Effector memory CD8-positive, alpha-beta T cell (primary cell): ENCODE data around the gene RBP7.
"Not testable (repeated sequence)": the region's sequence is repeated elsewhere in the genome, so short reads cannot be mapped to it uniquely, and the experiment has no call there.

Experiments used
- ATAC-seq: fragments of 150-1000 bp; cut with Tn5 transposase; replicated peaks from 2 replicates; pipeline ENCODE4 v1.10.0; 2021; ENCODE audit warnings: mild to moderate bottlenecking, moderate library complexity
- DNase-seq, 3 experiments: peaks; one replicate each; pipeline ENCODE4 v3.0.0; 2021
- H3K27ac Mint-ChIP-seq, 2 donors: one replicate each; pipeline ENCODE4 v1.8.0; 2022; ENCODE audit warnings: mild to moderate bottlenecking in 2 of 2, mixed read lengths in 2 of 2, moderate library complexity in 2 of 2
- H3K27me3 Mint-ChIP-seq, 2 donors: one replicate each; pipeline ENCODE4 v1.8.0; 2022; ENCODE audit warnings: mixed read lengths in 2 of 2
- H3K36me3 Mint-ChIP-seq: one replicate; pipeline ENCODE4 v1.8.0; 2022; ENCODE audit warnings: mild to moderate bottlenecking, moderate library complexity, mixed read lengths; ENCODE audit not compliant: insufficient read depth
- H3K4me1 Mint-ChIP-seq, 2 donors: one replicate each; pipeline ENCODE4 v1.8.0; 2022; ENCODE audit warnings: low read depth in 2 of 2, mixed read lengths in 2 of 2
- H3K4me3 Mint-ChIP-seq, 2 donors: one replicate each; pipeline ENCODE4 v1.8.0; 2022; ENCODE audit warnings: mild to moderate bottlenecking in 2 of 2, mixed read lengths in 2 of 2, moderate library complexity in 2 of 2
- H3K9me3 Mint-ChIP-seq, 2 donors: one replicate each; pipeline ENCODE4 v1.8.0; 2022; ENCODE audit warnings: mixed read lengths in 2 of 2

The RBP7 gene

DNA sequence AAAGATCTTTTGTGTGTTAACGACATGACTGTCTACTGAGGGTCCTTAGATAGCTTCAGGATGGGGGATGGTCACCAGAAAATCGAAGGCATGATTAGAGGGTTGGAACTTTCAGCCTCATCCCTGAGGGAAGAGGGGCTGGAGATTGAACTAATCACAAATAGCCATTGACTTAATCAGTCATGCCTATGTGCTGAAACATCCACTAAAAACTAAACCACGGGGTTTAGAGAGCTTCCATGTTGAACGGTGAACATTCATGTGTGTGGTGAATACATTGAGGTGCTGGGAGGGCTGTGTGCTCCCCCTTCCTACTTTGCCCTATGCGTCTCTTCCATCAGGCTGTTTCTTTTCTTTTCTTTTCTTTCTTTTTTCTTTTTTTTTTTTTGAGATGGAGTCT lies 17.0 kb downstream of the RBP7 start:
- no peaks in the 10 kb centered on the region for H3K9me3 Mint-ChIP-seq
- H3K27me3 Mint-ChIP-seq = peaks cover 0 to 5% of the 10 kb centered on the region in 2 donors
- no peak overlapping the region for H3K27ac Mint-ChIP-seq
- no peaks in the 10 kb centered on the region for H3K4me1 Mint-ChIP-seq
- H3K4me3 Mint-ChIP-seq = no peak overlapping the region
- ATAC-seq (no peak), DNase-seq (no peak)
- H3K36me3 Mint-ChIP-seq = no peaks in the 10 kb centered on the region

DNA sequence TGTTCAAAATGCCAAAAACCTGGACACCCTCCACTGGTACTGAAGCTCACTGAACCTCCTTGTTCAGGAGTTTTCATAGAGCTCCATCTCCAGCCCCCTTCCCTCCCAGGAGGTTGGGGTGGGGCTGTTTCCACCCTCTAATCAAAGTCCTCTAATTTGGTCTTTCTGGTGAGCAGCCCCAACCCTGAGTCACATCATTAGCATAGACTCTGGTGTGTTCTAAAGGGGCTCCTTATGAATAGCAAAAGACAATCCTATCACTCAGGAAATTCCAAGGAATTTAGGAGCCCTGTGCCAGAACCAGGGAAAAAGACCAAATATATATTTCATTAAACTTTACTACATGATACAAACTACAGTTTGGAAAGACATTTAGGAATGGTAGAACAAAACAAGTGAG lies 22.5 kb downstream of the RBP7 start:
- no peak overlapping the region for H3K4me3 Mint-ChIP-seq
- no peaks in the 10 kb centered on the region for H3K27me3 Mint-ChIP-seq
- no peaks in the 10 kb centered on the region for H3K9me3 Mint-ChIP-seq
- H3K36me3 Mint-ChIP-seq = no peaks in the 10 kb centered on the region
- no peak for DNase-seq
- no peak for ATAC-seq
- no peaks in the 10 kb centered on the region for H3K4me1 Mint-ChIP-seq
- H3K27ac Mint-ChIP-seq = no peak overlapping the region

DNA sequence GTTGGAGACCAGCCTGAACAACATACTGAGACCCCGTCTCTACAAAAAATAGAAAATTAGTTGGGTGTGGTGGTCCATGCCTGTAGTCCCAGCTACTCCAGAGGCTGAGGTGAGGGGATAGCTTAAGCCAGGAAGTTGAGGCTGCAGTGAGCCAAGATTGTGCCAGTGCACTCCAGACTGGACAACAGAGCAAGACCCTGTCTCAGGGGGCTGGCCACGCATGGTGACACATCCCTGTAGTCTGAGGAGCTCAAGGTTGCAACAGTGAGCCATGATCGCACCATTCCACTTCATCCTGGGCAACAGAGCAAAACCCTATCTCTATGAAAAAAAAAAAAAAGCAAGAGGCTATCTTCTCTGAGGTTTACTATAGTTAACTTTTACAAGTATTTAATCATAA lies 23.1 kb downstream of the RBP7 start:
- no peaks in the 10 kb centered on the region for H3K36me3 Mint-ChIP-seq

DNA sequence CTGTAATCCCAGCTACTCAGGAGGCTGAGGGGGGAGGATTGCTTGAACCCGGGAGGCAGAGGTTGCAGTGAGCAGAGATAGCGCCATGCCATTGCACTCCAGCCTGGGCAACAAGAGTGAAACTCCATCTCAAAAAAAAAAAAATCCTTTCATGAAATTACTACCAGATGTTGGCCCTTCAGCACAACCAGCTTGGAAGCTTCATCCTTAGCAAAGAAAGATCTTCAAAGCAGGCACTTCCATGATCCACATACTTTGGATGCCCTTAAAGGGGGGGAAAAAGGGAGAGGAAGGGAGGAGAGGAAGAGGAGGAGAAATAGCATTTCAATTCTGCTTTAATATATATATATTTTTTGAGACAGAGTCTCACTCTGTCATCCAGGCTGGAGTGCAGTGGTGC lies 23.6 kb downstream of the RBP7 start:
- not testable (repeated sequence) for H3K27ac Mint-ChIP-seq, H3K4me3 Mint-ChIP-seq, H3K36me3 Mint-ChIP-seq, H3K27me3 Mint-ChIP-seq, H3K9me3 Mint-ChIP-seq, ATAC-seq, H3K4me1 Mint-ChIP-seq, DNase-seq

More for the DNA sequence above, 23.1 kb downstream of the RBP7 start:
- Mint-ChIP-seq H3K27ac (no peak overlapping the region), H3K4me3 (no peak overlapping the region), H3K4me1 (no peaks in the 10 kb centered on the region), H3K27me3 (no peaks in the 10 kb centered on the region), H3K9me3 (no peaks in the 10 kb centered on the region)
- ATAC-seq (no peak), DNase-seq (no peak)

DNA sequence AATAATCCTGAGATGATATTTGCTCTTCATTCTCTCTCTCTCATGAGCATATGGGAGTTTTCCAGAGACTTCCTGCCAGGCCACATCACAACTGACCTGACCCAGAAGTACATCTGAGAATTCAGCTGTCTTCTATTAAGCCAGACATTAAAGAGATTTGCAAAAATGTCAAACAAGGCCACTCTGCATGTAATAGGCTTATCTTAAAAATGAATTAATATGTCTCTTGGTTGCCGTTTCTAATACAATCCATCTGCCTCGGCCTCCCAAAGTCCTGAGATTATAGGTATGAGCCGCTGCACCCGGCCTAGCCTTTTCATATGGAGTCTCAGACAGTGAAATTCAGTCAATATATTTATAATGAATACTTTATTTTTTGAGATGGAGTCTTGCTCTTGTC lies 25.0 kb downstream of the RBP7 start:
- not testable (repeated sequence) for H3K9me3 Mint-ChIP-seq, ATAC-seq, H3K36me3 Mint-ChIP-seq, H3K4me1 Mint-ChIP-seq, H3K27me3 Mint-ChIP-seq, DNase-seq, H3K4me3 Mint-ChIP-seq, H3K27ac Mint-ChIP-seq

DNA sequence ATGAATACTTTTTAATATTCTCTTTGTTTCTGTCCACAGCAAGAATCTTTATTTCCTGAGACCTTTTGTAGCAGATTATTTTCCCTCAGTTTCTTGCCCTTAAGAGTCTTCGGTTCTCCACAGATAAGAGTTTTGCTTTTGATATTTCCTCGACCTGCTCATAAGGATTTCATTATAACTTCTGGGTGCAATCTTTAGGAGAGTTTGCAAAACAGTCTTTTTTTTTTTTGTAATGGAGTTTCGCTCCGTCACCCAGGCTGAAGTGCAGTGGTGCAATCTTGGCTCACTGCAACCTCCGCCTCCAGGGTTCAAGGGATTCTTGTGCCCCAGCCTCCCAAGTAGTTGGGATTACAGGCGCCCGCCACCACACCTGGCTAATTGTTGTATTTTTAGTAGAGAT lies 25.6 kb downstream of the RBP7 start:
- Mint-ChIP-seq H3K4me3 (no peak overlapping the region), H3K27me3 (no peaks in the 10 kb centered on the region), H3K27ac (no peak overlapping the region), H3K9me3 (no peaks in the 10 kb centered on the region), H3K36me3 (no peaks in the 10 kb centered on the region), H3K4me1 (no peaks in the 10 kb centered on the region)
- ATAC-seq = no peak
- DNase-seq = no peak

DNA sequence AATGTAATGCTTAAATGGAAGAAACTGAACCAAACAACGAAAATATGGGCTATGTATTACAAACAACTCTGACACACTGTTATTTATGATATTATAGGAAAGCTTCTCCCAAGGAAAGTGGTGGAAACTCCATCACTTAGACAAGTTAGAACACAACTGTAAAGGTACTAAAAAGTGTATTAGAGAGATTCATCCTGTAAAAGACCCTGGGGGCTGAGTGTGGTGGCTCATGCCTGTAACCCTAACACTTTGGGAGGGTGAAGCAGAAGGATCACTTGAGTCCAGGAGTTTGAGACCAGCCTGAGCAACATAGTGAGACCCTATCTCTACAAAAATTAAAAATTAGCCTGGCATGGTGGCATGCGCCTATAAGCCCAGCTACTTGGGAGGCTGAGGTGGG lies 28.3 kb downstream of the RBP7 start:
- DNase-seq (no peak), ATAC-seq (no peak)
- no peak overlapping the region for H3K4me3 Mint-ChIP-seq
- no peaks in the 10 kb centered on the region for H3K27me3 Mint-ChIP-seq
- no peak overlapping the region for H3K27ac Mint-ChIP-seq
- H3K36me3 Mint-ChIP-seq = no peaks in the 10 kb centered on the region
- no peaks in the 10 kb centered on the region for H3K4me1 Mint-ChIP-seq
- H3K9me3 Mint-ChIP-seq = no peaks in the 10 kb centered on the region

DNA sequence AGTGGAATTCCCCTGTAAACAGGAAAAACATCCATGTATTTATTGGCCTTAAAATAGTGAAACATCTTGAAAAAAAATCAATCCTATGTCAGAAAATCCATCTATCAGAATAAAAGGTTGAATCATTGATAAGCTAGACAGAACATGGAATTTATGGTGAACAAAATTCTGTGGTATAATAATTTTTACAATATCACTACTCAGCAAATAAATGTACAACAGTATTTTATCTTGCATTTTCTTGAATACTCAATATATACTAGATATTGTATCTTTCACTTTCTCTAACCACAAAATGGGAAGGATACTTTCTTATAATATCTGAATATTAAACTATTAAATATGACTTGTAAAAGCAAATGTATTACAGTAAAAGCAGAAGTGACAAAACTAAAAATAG lies 30.0 kb downstream of the RBP7 start:
- Mint-ChIP-seq H3K36me3 (no peaks in the 10 kb centered on the region), H3K9me3 (no peaks in the 10 kb centered on the region), H3K4me1 (peaks cover 0 to under 1% of the 10 kb centered on the region in 2 donors), H3K27ac (no peak overlapping the region), H3K27me3 (no peaks in the 10 kb centered on the region), H3K4me3 (no peak overlapping the region)
- DNase-seq = no peak
- no peak for ATAC-seq

DNA sequence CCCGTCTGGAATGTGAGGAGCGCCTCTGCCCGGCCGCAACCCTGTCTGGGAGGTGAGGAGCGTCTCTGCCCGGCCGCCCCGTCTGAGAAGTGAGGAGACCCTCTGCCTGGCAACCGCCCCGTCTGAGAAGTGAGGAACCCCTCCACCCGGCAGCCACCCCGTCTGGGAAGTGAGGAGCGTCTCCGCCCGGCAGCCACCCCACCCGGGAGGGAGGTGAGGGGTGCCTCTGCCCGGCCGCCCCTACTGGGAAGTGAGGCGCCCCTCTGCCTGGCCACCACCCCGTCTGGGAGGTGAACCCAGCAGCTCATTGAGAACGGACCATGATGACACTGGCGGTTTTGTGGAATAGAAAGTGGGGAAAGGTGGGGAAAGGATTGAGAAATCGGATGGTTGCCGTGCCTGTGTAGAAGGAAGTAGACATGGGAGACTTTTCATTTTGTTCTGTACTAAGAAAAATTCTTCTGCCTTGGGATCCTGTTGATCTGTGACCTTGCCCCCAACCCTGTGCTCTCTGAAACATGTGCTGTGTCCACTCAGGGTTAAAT lies 32.0 kb downstream of the RBP7 start:
- not testable (repeated sequence) for H3K27me3 Mint-ChIP-seq, H3K9me3 Mint-ChIP-seq, ATAC-seq, H3K27ac Mint-ChIP-seq, DNase-seq, H3K4me3 Mint-ChIP-seq
- H3K4me1 Mint-ChIP-seq = peaks cover 8 to 14% of the 10 kb centered on the region in 2 donors
- H3K36me3 Mint-ChIP-seq = peaks cover 10% of the 10 kb centered on the region

DNA sequence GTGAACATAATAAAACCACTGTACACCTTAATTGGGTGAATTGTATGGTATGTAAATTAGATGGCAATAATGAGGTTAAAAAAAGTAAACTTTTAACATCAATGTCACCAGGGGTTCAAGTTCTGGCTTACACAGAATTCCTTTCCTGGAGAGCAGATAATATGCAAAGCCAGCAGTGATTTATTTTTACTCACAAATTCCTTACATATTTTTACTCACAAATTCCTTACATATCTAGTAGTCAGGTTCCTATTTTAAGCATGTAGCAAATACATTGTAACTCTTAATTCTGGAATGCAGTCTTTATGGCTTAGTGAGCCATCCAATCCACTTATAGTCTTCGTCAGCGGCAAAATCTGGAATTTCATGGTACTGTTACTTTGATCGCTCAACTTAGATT lies 34.4 kb downstream of the RBP7 start:
- no peaks in the 10 kb centered on the region for H3K9me3 Mint-ChIP-seq
- no peaks in the 10 kb centered on the region for H3K27me3 Mint-ChIP-seq
- no peak overlapping the region for H3K27ac Mint-ChIP-seq
- H3K4me3 Mint-ChIP-seq = no peak overlapping the region
- DNase-seq = no peak
- ATAC-seq = no peak
- peaks cover 16 to 27% of the 10 kb centered on the region in 2 donors for H3K4me1 Mint-ChIP-seq
- H3K36me3 Mint-ChIP-seq = peaks cover 20% of the 10 kb centered on the region

DNA sequence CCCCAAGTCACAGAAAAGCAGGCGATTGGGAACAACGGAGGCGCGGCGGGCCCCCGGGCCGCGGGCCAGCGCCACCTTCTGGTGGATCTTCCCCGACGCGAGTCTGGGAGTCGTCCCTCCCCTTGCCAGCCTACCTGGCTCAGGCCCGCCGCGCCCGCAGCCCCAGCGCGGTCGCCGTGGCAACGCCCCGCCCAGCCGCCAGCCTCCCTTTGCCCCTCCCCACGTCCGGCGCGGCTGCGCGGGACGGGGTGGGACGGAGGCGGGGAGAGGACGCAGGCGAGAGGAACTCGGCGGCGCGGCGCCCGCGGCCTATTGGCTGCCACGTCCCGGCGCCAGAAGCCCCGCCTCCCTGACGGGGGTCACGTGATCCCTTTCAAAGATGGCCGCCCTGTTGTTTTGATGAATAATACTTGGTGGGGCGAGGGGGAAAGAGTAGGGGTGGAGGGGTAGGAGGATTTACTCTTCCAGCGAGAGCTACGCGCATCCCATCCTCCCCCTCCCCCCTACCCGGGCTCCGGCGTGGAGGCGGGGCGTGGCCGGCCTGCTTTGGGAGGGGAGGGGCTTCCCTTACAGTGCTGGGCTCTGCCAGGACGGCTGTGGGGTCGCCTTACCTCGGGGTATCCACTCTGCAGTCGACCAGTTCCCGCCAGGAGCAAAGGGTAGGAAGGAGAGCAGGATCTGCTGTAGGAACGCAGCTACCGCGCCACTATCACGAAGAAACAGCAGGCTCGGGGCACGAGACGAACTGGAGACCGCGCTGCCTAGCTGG lies 35.7 kb downstream of the RBP7 start, which contains the start of gene UBE4B:
Gene UBE4B (plus strand): TSS at position 369 of the 769 bp plus-strand sequence. CDS start 713 bp downstream, outside the sequence.
- Mint-ChIP-seq H3K27ac (peak within 1 kb of the TSS; percentile 97), H3K36me3 (peaks cover 33% of the 10 kb centered on the region), H3K4me3 (peak within 1 kb of the TSS; percentile 92 to 95), H3K4me1 (peaks cover 16 to 27% of the 10 kb centered on the region in 2 donors), H3K9me3 (no peaks in the 10 kb centered on the region), H3K27me3 (no peaks in the 10 kb centered on the region)
- peak; percentile 91 for ATAC-seq
- peak; percentile 98 to 99 (median 98) for DNase-seq

DNA sequence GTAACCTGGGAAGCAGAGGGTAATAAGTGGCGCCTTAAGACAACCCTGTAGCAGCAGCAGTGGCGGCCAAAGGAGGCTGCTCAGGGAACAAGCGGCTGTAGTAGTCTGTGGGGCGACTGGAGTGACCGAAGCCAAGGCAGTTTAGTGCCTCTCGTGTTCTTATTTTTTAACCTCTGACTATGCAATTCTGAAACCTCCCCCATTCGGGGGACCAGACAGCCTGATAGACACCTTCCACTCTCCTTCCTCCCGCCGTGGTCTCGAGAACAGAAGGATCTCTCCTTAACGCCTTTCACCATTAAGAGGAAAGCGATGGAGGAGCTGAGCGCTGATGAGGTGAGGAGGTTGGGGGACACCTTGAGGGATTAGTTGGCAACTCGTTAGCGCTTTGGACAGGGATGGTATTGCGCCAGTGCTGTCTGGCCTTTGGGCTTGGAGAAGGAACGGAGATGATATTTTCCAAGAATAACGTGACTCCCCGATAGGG lies 36.4 kb downstream of the RBP7 start:
- H3K9me3 Mint-ChIP-seq = no peaks in the 10 kb centered on the region
- no peaks in the 10 kb centered on the region for H3K27me3 Mint-ChIP-seq
- DNase-seq (no peak), ATAC-seq (peak; percentile 31)
- peak overlapping the region; percentile 97 for H3K27ac Mint-ChIP-seq
- peaks cover 16 to 27% of the 10 kb centered on the region in 2 donors for H3K4me1 Mint-ChIP-seq
- peaks cover 37% of the 10 kb centered on the region for H3K36me3 Mint-ChIP-seq
- H3K4me3 Mint-ChIP-seq = peak overlapping the region; percentile 92 to 95

DNA sequence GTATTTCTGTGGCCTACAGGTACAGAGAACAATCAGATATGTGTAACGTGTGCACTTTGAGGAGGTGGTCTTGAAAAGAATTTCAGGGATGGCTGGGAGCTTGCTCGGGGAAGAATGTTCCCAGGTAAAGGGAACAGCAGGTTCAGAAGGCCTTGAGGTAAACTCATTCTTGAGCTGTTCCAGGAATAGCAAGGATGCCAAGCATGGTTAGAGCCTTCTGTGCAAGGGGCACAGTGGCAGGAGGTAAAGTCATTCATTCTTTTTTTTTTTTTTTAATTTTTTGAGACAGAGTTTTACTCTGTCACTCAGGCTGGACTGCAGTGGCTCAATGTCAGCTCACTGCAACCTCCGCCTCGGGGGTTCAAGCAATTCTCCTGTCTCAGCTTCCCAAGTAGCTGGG lies 45.7 kb downstream of the RBP7 start:
- peaks cover 31 to 40% of the 10 kb centered on the region in 2 donors for H3K4me1 Mint-ChIP-seq
- H3K36me3 Mint-ChIP-seq = peaks cover 35% of the 10 kb centered on the region
- ATAC-seq (no peak), DNase-seq (no peak)
- no peak overlapping the region for H3K4me3 Mint-ChIP-seq
- no peaks in the 10 kb centered on the region for H3K9me3 Mint-ChIP-seq
- peak overlapping the region in 1 of 2 donors; percentile 56 for H3K27ac Mint-ChIP-seq
- no peaks in the 10 kb centered on the region for H3K27me3 Mint-ChIP-seq
